Activated B cell treated with CpG ODN at 0.5 μM for 24 hours (primary cell): ENCODE data around the gene SCNN1B. TPM values are rescaled to one million over a fixed set of nuclear protein-coding genes. Genes with fewer than 3 reads are reported as not detected.

Experiments used
- ATAC-seq: fragments of 200-7000 bp; cut with Tn5 transposase; one replicate; pipeline ENCODE4 v1.10.0; 2021; ENCODE audit warnings: low read depth, mild to moderate bottlenecking, moderate library complexity
- CTCF ChIA-PET: fragments of 350-600 bp; sonication (Branson Sonifier 250); formaldehyde crosslinking; loops from one replicate; lab custom pipeline; 2021; ENCODE audit warnings: antibody characterized with exemption; lab: Charles Lee
- POLR2A ChIA-PET: fragments of 350-600 bp; sonication (Branson Sonifier 250); formaldehyde crosslinking; loops from one replicate; lab custom pipeline; 2021; ENCODE audit warnings: antibody characterized with exemption; lab: Charles Lee
- DNase-seq: peaks from one replicate; pipeline ENCODE4 v3.0.0; 2022
- H3K27ac Mint-ChIP-seq: one replicate; pipeline ENCODE4 v1.8.0; 2020; ENCODE audit warnings: mixed read lengths
- H3K27me3 Mint-ChIP-seq: one replicate; pipeline ENCODE4 v1.8.0; 2021; ENCODE audit warnings: mixed read lengths
- H3K36me3 Mint-ChIP-seq: one replicate; pipeline ENCODE4 v1.8.0; 2021; ENCODE audit warnings: low read depth, mixed read lengths
- H3K4me1 Mint-ChIP-seq: one replicate; pipeline ENCODE4 v1.8.0; 2021; ENCODE audit warnings: mixed read lengths
- H3K4me3 Mint-ChIP-seq: one replicate; pipeline ENCODE4 v1.8.0; 2020; ENCODE audit warnings: mild to moderate bottlenecking, mixed read lengths
- H3K9me3 Mint-ChIP-seq: one replicate; pipeline ENCODE4 v1.8.0; 2020; ENCODE audit warnings: mixed read lengths
- intact Hi-C: fragments of 100-400 bp; cut with micrococcal nuclease; formaldehyde crosslinking; loops from one replicate; pipeline ENCODE4 v1.15.1; 2024
- total RNA-seq: library from RNA; stranded (reverse); gene quantifications from 2 replicates; pipeline ENCODE4 v1.2.3, GENCODE V29; 2022
- TF ChIP-seq, protein P1 (sequence below): fragments of 200-600 bp; IDR thresholded peaks from one replicate; pipeline ENCODE4 v1.8.0; 2022; ENCODE audit warnings: antibody characterized with exemption, mild to moderate bottlenecking

Gene SCNN1B
- total RNA-seq, 1 donor from 2014 or later, result not detected

DNA sequence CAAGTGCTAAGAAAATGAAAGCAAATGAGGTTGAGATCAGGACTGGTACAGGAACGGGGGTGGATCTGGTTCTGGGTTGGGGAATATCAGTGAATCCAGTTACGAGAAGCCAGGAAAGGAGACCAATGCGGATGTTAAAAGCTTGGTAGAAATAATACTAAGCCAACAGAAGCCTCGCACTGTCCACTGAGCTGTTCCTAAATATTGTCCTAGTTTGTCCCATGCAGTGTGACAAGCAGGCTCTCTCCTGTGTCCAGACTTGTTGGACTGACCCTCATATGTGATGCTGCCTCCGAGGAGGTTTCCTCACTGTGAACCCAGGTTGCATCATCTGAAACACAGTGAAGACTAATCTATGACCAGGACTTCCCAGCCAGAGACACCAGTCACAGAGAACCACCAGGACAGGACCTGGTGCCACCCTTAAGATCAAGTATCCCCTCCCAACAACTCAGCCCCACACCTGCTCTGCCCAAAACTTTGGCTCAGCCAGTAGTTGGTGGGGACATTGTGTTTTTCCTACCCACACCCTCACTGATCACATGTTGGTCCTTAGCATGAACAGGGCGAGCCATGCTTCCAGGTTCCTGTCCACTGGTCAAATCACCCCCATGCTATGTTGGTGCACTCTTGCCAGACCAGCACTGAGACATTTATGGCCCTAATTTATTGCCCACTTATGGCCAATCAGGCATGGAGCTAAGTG, 32.7 kb upstream of the SCNN1B start:
- no peaks in the 10 kb centered on the region for H3K9me3 Mint-ChIP-seq
- ChIA-PET POLR2A (no interaction called here), CTCF (no interaction called here)
- intact Hi-C loops, result no loop called here
- no peak overlapping the region for H3K4me3 Mint-ChIP-seq
- peaks cover 4% of the 10 kb centered on the region for H3K27me3 Mint-ChIP-seq
- ATAC-seq (no peak), DNase-seq (no peak)
- TF ChIP-seq, protein P1, sequence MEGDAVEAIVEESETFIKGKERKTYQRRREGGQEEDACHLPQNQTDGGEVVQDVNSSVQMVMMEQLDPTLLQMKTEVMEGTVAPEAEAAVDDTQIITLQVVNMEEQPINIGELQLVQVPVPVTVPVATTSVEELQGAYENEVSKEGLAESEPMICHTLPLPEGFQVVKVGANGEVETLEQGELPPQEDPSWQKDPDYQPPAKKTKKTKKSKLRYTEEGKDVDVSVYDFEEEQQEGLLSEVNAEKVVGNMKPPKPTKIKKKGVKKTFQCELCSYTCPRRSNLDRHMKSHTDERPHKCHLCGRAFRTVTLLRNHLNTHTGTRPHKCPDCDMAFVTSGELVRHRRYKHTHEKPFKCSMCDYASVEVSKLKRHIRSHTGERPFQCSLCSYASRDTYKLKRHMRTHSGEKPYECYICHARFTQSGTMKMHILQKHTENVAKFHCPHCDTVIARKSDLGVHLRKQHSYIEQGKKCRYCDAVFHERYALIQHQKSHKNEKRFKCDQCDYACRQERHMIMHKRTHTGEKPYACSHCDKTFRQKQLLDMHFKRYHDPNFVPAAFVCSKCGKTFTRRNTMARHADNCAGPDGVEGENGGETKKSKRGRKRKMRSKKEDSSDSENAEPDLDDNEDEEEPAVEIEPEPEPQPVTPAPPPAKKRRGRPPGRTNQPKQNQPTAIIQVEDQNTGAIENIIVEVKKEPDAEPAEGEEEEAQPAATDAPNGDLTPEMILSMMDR, result no peak
- H3K4me1 Mint-ChIP-seq, result no peaks in the 10 kb centered on the region
- no peaks in the 10 kb centered on the region for H3K36me3 Mint-ChIP-seq
- no peak overlapping the region for H3K27ac Mint-ChIP-seq

DNA sequence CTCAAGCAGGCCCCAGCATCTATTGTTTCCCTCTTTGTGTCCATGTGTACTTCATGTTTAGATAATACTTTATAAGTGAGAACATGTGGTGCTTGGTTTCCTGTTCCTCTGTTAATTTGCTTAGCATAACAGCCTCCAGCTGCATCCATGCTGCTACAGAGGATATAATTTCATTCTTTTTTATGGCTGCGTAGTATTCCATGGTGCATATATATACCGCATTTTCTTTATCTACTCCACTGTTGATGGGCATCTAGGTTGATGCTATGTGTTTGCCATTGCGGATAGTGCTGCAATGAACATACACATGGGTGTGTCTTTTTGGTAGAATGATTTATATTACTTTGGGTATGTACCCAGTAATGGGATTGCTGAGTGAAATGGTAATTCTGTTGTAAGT, 31.4 kb upstream of the SCNN1B start:
- Mint-ChIP-seq H3K36me3 (no peaks in the 10 kb centered on the region), H3K4me3 (no peak overlapping the region), H3K9me3 (peaks cover 5% of the 10 kb centered on the region), H3K27ac (no peak overlapping the region), H3K4me1 (no peaks in the 10 kb centered on the region), H3K27me3 (peaks cover 11% of the 10 kb centered on the region)
- no peak for DNase-seq
- intact Hi-C loops, result no loop called here
- CTCF ChIA-PET, result no interaction called here
- TF ChIP-seq, protein P1, result no peak
- ATAC-seq, result no peak
- POLR2A ChIA-PET, result no interaction called here

DNA sequence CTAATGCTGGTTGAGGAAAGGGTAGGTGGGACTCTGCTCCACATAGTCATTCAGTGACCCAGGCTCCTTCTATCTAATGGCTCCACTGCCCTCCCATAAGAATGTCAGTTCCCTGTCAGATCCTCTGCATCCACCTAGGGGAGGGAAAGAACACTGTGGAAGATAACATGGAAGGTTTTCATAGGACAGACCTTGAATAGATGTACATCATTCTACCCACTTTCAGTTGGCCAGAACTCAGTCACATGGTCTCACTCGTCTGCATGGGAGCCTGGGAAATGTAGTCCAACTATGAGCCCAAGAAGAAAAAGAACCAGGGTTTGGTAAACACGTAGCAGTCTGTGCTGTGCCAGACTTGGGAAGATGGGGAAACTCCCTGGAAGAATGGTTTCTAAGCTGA, 27.1 kb upstream of the SCNN1B start:
- DNase-seq (no peak), ATAC-seq (no peak)
- Mint-ChIP-seq H3K4me3 (no peak overlapping the region), H3K27me3 (peaks cover 29% of the 10 kb centered on the region), H3K9me3 (peaks cover 5% of the 10 kb centered on the region), H3K27ac (no peak overlapping the region), H3K36me3 (no peaks in the 10 kb centered on the region), H3K4me1 (no peaks in the 10 kb centered on the region)
- intact Hi-C loops, result no loop called here
- ChIA-PET CTCF (no interaction called here), POLR2A (no interaction called here)
- TF ChIP-seq, protein P1, result no peak

DNA sequence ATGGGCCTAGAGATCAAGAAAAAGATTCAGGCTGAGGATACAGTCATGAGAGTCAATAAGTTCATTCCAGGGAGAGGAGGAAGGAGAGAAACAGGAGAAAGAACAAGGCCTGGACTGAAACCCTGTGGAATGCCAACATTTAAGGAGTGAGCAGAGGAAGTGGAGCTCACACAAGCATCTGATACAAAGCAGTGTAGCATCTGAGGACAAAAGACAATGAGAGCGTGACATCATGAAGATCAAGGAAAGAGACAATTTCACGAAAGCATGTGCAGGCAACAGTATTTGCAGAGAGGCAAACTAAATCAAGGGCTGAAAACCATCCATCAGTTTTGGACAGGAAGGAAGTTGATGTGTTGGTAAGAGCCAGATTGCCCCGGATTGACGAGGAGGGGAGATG, 25.3 kb upstream of the SCNN1B start:
- TF ChIP-seq, protein P1, result no peak
- ATAC-seq (no peak), DNase-seq (no peak)
- Mint-ChIP-seq H3K27me3 (peaks cover 38% of the 10 kb centered on the region), H3K27ac (no peak overlapping the region), H3K4me1 (no peaks in the 10 kb centered on the region), H3K36me3 (no peaks in the 10 kb centered on the region), H3K4me3 (no peak overlapping the region), H3K9me3 (peaks cover 5% of the 10 kb centered on the region)
- CTCF ChIA-PET, result no interaction called here
- POLR2A ChIA-PET, result no interaction called here
- intact Hi-C loops, result no loop called here

DNA sequence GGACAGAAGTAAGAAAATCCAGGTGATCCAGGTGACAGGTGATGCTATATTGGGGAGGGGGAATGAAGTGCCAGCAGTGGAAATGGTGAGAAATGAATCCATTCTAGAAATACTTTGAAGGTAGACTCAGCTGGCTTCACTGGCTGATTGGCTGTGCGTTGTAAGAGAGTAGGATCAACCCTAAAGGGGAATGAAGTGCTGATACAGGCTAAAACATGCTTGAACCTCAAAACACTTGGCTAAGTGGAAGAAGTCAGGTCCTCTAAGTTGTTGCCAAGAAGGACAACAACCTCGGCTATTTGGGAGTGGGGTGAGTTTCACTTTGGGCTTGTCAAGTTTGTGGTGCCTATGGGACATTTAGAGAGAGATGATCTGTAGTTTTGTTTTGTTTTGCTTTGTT, 24.1 kb upstream of the SCNN1B start:
- H3K9me3 Mint-ChIP-seq, result peaks cover 5% of the 10 kb centered on the region
- TF ChIP-seq, protein P1, result no peak

More for the DNA sequence above, 24.1 kb upstream of the SCNN1B start:
- no peaks in the 10 kb centered on the region for H3K4me1 Mint-ChIP-seq
- H3K4me3 Mint-ChIP-seq, result no peak overlapping the region
- no peak for DNase-seq
- no peak for ATAC-seq
- ChIA-PET CTCF (no interaction called here), POLR2A (no interaction called here)
- intact Hi-C loops, result no loop called here
- H3K36me3 Mint-ChIP-seq, result no peaks in the 10 kb centered on the region
- H3K27me3 Mint-ChIP-seq, result peaks cover 44% of the 10 kb centered on the region
- H3K27ac Mint-ChIP-seq, result no peak overlapping the region
